GM18858 (cell line): ENCODE results near the gene TMEM174.
"Not testable (repeated sequence)": the region's sequence is repeated elsewhere in the genome, so short reads cannot be mapped to it uniquely, and the experiment has no call there.

Experiments used
- ATAC-seq: cut with Tn5 transposase; IDR thresholded peaks from one replicate; pipeline ENCODE4 v1.9.1; 2021; ENCODE audit not compliant: unreplicated experiment

Gene TMEM174

DNA sequence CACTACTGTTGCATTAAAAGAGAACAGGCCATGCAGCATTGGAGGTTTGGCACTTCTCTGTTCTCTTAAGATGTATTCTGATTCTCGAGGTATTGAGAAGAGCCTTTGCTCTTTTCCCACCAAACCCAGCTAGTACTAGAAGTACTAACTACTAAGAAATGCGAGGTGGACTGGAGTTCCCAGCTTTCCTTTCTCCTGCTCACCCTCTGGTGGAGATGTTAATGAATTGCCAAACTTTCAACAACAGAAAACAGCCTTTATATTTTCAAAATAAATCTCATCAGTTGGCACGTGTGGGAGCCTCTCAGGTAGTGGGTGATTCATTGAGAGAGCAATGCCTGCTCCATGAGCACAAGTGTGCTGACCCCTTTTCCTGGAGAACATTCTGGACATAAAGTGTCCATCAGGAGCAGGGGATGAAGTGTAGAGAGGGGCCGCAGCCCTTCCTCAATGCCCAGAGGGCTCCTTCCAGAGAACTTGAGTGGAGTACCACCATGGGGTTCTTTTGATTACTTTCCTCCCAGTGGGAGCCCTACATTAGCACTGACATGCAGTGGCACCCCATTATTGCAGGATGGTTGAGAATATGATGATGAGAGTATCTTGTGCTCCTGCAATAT lies 45.7 kb downstream of the TMEM174 start:
- no peak for ATAC-seq

DNA sequence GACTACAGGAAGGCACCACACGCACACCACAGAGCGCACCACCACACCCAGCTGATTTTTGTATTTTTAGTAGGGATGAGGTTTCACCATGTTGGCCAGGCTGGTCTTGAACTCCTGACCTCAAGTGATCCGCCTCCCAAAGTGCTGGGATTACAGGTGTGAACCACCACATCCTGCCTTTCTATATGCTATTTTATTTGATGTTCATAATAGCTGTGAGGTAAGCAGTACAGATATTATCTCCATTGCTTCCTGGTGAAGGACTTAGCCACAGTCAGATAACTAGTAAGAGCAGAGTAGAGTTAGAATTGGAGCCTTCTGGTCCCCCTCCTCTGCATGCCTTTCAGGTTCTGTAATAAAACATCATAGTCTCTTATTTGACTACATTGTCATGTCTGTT lies 46.3 kb downstream of the TMEM174 start:
- not testable (repeated sequence) for ATAC-seq

- ATAC-seq = no peak
Observed at GRCh38 chr5:73221161-73221560, 48.2 kb downstream of the TMEM174 start.

DNA sequence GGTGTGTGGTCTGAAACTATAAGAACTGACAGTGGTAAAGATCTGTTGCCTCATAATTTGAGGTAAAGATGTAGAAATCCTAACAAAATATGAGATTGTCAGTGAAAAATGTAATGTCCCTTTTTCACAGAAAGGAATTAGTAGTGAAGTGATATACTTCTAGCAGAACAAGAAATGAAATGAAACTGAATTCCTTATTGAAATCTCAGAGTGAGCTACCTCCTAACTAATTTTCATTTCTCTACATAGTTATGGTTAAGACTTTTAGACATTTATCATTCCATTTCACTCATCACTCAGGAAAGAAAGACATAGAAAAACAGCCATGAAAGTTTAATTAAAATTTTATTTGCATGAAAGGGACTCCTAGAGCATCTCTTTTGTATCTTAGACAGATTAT lies 48.7 kb downstream of the TMEM174 start:
- no peak for ATAC-seq

GRCh38 chr5:73222173-73222572 lies 49.2 kb downstream of the TMEM174 start:
- no peak for ATAC-seq
